ENCODE measurements around the gene RPS6KA2.
"Not testable (repeated sequence)": the region's sequence is repeated elsewhere in the genome, so short reads cannot be mapped to it uniquely, and the experiment has no call there.

Gene RPS6KA2

GRCh38 chr6:166545156-166546034 lies 81.7 kb downstream of the RPS6KA2 start:
- DNase-seq = no peak

- DNase-seq = no peak
These were observed 82.8 kb downstream of the RPS6KA2 start for GRCh38 chr6:166544296-166544605.

- no peak for DNase-seq
These were observed 83.3 kb downstream of the RPS6KA2 start for GRCh38 chr6:166543603-166544295.

GRCh38 chr6:166542580-166542912 lies 84.5 kb downstream of the RPS6KA2 start:
- DNase-seq = no peak

GRCh38 chr6:166541876-166542579 lies 85.0 kb downstream of the RPS6KA2 start:
- no peak for DNase-seq

GRCh38 chr6:166541366-166541765 lies 85.7 kb downstream of the RPS6KA2 start:
- no peak for DNase-seq

- no peak for DNase-seq
These were observed 86.3 kb downstream of the RPS6KA2 start for GRCh38 chr6:166540631-166541331.

GRCh38 chr6:166539543-166539942 lies 87.5 kb downstream of the RPS6KA2 start:
- no peak for DNase-seq

GRCh38 chr6:166539011-166539385 lies 88.1 kb downstream of the RPS6KA2 start:
- not testable (repeated sequence) for DNase-seq

- no peak for DNase-seq
These were observed 88.6 kb downstream of the RPS6KA2 start for GRCh38 chr6:166538297-166539010.

- DNase-seq = no peak
These were observed 92.2 kb downstream of the RPS6KA2 start for GRCh38 chr6:166534658-166535406.

GRCh38 chr6:166533205-166533824 lies 93.7 kb downstream of the RPS6KA2 start:
- DNase-seq = no peak

GRCh38 chr6:166532302-166532701 lies 94.7 kb downstream of the RPS6KA2 start:
- no peak for DNase-seq

- DNase-seq = no peak
These were observed 96.6 kb downstream of the RPS6KA2 start for GRCh38 chr6:166530211-166531095.

GRCh38 chr6:166529586-166529985 lies 97.5 kb downstream of the RPS6KA2 start:
- DNase-seq = no peak

GRCh38 chr6:166529058-166529457 lies 98.0 kb downstream of the RPS6KA2 start:
- not testable (repeated sequence) for DNase-seq

GRCh38 chr6:166527849-166528248 lies 99.2 kb downstream of the RPS6KA2 start:
- DNase-seq = no peak

- DNase-seq = no peak
These were observed 100.1 kb downstream of the RPS6KA2 start for GRCh38 chr6:166526937-166527336.

GRCh38 chr6:166525567-166525966 lies 101.5 kb downstream of the RPS6KA2 start:
- DNase-seq = no peak

All from left hindlimb (tissue), 1 donor.